A673 (cell line): Measurements from ENCODE around the gene DGCR8. TPM values are rescaled to one million over a fixed set of nuclear protein-coding genes. Genes with fewer than 3 reads are reported as not detected.

Experiments used
- BruUV-seq: library from RNA; stranded (reverse); fragments of 400-500 nt; replicated peaks from 2 replicates; lab custom pipeline; 2021; lab: Mats Ljungman, UMichigan
- CTCF ChIA-PET: fragments of 300-600 bp; sonication (Branson Sonifier 250); formaldehyde crosslinking; loops from one replicate; lab custom pipeline; 2022; ENCODE audit warnings: antibody characterized with exemption; lab: Charles Lee
- POLR2A ChIA-PET: fragments of 300-600 bp; sonication (Branson Sonifier 250); formaldehyde crosslinking; loops from one replicate; lab custom pipeline; 2022; ENCODE audit warnings: antibody characterized with exemption; ENCODE audit not compliant: low non-redundant PET; lab: Charles Lee
- DNase-seq: peaks from one replicate; pipeline ENCODE4 v3.0.0-alpha.2; 2015; ENCODE audit warnings: low spot score
- H3K27ac ChIP-seq: fragments of 200-600 bp; sonication (generic); 2 replicates; pipeline ENCODE4 v1.5.1; 2016; ENCODE audit warnings: mixed run types, low read depth, mild to moderate bottlenecking, mixed read lengths, antibody characterized with exemption, low read length; ENCODE audit not compliant: poor library complexity, severe bottlenecking
- H3K27me3 ChIP-seq: fragments of 200-600 bp; sonication (generic); replicated peaks from 2 replicates; pipeline ENCODE4 v1.6.1; 2017; ENCODE audit warnings: mixed run types, low read depth, mild to moderate bottlenecking, mixed read lengths, antibody characterized with exemption, low read length; ENCODE audit not compliant: insufficient read depth, poor library complexity
- H3K36me3 ChIP-seq: fragments of 200-600 bp; sonication (generic); 2 replicates; pipeline ENCODE4 v1.6.1; 2016; ENCODE audit warnings: mixed run types, mild to moderate bottlenecking, mixed read lengths, antibody characterized with exemption, low read length; ENCODE audit not compliant: insufficient read depth, poor library complexity, severe bottlenecking
- H3K4me1 ChIP-seq: fragments of 200-600 bp; sonication (generic); 2 replicates; pipeline ENCODE4 v1.6.1; 2017; ENCODE audit warnings: mixed run types, mild to moderate bottlenecking, mixed read lengths, antibody characterized with exemption, low read length; ENCODE audit not compliant: insufficient read depth, poor library complexity, severe bottlenecking
- H3K4me3 ChIP-seq: fragments of 200-600 bp; sonication (generic); 2 replicates; pipeline ENCODE4 v1.5.1; 2016; ENCODE audit warnings: low read depth, mixed run types, mild to moderate bottlenecking, mixed read lengths, low read length; ENCODE audit not compliant: poor library complexity, severe bottlenecking
- H3K9me3 ChIP-seq: fragments of 200-600 bp; sonication (generic); 2 replicates; pipeline ENCODE4 v1.6.1; 2016; ENCODE audit warnings: mixed run types, low read depth, mild to moderate bottlenecking, mixed read lengths, antibody characterized with exemption, low read length; ENCODE audit not compliant: poor library complexity, severe bottlenecking
- CTCF ChIP-seq: fragments of 300-800, 200-600 bp; sonication (generic); conservative IDR thresholded peaks from 2 replicates; pipeline ENCODE4 v1.5.1; 2017; ENCODE audit warnings: low read depth, mild to moderate bottlenecking, antibody characterized with exemption, low read length, moderate library complexity, mixed read lengths
- EZH2 ChIP-seq: fragments of 200-600 bp; sonication (generic); IDR thresholded peaks from 2 replicates; pipeline ENCODE4 v1.6.1; 2017; ENCODE audit warnings: borderline replicate concordance, low read depth, mild to moderate bottlenecking, mixed read lengths, antibody characterized with exemption, low read length; ENCODE audit not compliant: poor library complexity, severe bottlenecking
- intact Hi-C: fragments of 100-400 bp; cut with micrococcal nuclease; formaldehyde crosslinking; loops from one replicate; pipeline ENCODE4 v1.10.0; 2022; ENCODE audit not compliant: unreplicated experiment
- total RNA-seq: library from RNA; stranded (reverse); gene quantifications from 2 replicates; pipeline ENCODE4 v1.2.3, GENCODE V29; 2021

Gene DGCR8
- total RNA-seq, 1 experiment from 2014 or later, result 63.2 TPM

DNA sequence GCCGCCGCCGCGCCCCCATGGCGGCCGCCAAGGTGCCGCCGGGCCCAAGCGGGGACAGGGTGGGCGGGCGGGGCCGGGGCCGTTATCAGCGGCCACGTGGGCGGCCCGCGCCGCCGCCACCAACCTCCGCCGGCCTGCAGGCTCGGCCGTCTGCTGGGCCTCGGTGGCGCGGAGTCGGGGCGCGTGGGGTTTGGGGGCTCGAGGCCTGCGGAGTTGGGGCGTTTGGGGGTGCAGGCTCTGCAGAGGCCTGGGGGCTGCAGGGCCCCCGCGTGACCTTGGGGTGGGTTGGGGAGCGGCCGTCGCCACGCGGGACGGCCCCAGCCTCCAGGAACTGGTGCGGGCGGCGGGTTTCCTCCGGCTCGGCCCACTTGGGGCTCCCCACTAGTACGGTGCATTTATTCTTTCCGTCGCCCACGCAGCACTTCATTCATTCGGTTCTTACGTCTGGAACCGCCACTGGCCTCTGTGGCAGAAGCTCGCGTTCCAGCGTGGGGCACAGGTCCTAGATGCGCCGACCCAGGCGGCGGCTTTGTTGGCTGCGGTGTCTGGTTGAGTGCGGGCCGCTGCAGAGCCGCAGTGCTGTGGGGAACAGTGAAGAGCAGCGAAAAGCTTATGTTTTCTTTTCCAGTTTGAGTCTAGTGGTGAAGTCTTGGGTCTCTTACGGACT lies 37.7 kb downstream of the DGCR8 start:
- intact Hi-C loops, result no loop called here
- Histone ChIP-seq H3K27ac (peak overlapping the region; percentile 95), H3K4me1 (peaks cover 19% of the 10 kb centered on the region), H3K27me3 (no peaks in the 10 kb centered on the region), H3K9me3 (no peaks in the 10 kb centered on the region), H3K4me3 (peak overlapping the region; percentile 95), H3K36me3 (peaks cover 69% of the 10 kb centered on the region)
- POLR2A ChIA-PET, result no interaction called here
- CTCF ChIA-PET, result interaction anchor here (0.6 to 0.8 kb wide), 2 partner anchors 38 to 155 kb away, joined by 5 to 7 read pairs; no protein-coding TSS in a partner anchor
- DNase-seq, result peak; percentile 61
- TF ChIP-seq EZH2 (no peak), CTCF (no peak)
- no TSS peak for BruUV-seq

GRCh38 chr22:20118300-20119020 lies 38.4 kb downstream of the DGCR8 start:
- peak; percentile 39 for DNase-seq
- CTCF ChIA-PET, result no interaction called here
- POLR2A ChIA-PET, result no interaction called here
- Histone ChIP-seq H3K4me1 (peaks cover 19% of the 10 kb centered on the region), H3K9me3 (no peaks in the 10 kb centered on the region), H3K27me3 (no peaks in the 10 kb centered on the region), H3K36me3 (peaks cover 69% of the 10 kb centered on the region), H3K27ac (peak overlapping the region; percentile 95), H3K4me3 (peak overlapping the region; percentile 95)
- BruUV-seq, result TSS peak; percentile 67
- TF ChIP-seq CTCF (no peak), EZH2 (no peak)
- intact Hi-C loops, result no loop called here

GRCh38 chr22:20121856-20122415 lies 41.9 kb downstream of the DGCR8 start:
- DNase-seq, result no peak
- TF ChIP-seq CTCF (no peak), EZH2 (no peak)
- H3K4me1 ChIP-seq, result peaks cover 11% of the 10 kb centered on the region
- BruUV-seq, result no TSS peak
- ChIA-PET CTCF (no interaction called here), POLR2A (no interaction called here)
- intact Hi-C loops, result no loop called here
- H3K36me3 ChIP-seq, result peaks cover 83% of the 10 kb centered on the region
- no peaks in the 10 kb centered on the region for H3K27me3 ChIP-seq
- no peaks in the 10 kb centered on the region for H3K9me3 ChIP-seq
- no peak overlapping the region for H3K4me3 ChIP-seq
- no peak overlapping the region for H3K27ac ChIP-seq
